ENCODE measurements around the gene PTBP3.

DNA sequence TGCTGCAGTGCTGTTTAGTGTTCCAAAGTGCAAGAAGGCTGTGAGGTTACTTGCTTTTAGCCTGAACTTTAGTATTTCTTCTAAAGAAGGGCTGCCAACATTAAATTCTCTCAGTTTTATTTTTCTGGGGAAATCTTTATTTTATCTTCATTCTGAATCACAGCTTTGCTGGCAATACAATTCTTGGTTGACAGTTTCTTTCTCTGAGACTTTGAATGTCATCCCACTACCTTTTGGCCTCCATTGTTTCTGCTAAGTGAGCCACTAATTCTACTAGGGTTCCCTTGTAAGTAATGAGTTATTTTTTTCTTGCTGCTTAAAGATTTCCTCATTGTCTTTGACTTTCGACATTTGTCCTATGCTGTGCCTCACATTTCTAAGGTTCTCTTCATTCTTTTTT is 126.0 kb downstream of the PTBP3 start:
- TF ChIP-seq ZEB2 (tag by site-specific recombination; IDR thresholded peaks at IDR 0.05) (no peak), ZNF24 (tag by site-specific recombination; IDR thresholded peaks at IDR 0.05) (no peak), SETDB1 (IDR thresholded peaks at IDR 0.05; ENCODE audit: insufficient read length, low read length) (peak; percentile 89), ZNF473 (tag by site-specific recombination; IDR thresholded peaks at IDR 0.05) (no peak), ZNF23 (tag by site-specific recombination; IDR thresholded peaks at IDR 0.05; ENCODE audit: borderline replicate concordance) (no peak)
- TF ChIP-seq, protein P1, sequence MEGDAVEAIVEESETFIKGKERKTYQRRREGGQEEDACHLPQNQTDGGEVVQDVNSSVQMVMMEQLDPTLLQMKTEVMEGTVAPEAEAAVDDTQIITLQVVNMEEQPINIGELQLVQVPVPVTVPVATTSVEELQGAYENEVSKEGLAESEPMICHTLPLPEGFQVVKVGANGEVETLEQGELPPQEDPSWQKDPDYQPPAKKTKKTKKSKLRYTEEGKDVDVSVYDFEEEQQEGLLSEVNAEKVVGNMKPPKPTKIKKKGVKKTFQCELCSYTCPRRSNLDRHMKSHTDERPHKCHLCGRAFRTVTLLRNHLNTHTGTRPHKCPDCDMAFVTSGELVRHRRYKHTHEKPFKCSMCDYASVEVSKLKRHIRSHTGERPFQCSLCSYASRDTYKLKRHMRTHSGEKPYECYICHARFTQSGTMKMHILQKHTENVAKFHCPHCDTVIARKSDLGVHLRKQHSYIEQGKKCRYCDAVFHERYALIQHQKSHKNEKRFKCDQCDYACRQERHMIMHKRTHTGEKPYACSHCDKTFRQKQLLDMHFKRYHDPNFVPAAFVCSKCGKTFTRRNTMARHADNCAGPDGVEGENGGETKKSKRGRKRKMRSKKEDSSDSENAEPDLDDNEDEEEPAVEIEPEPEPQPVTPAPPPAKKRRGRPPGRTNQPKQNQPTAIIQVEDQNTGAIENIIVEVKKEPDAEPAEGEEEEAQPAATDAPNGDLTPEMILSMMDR (tag by site-specific recombination; IDR thresholded peaks at IDR 0.05): no peak
- TF ChIP-seq, protein P2, sequence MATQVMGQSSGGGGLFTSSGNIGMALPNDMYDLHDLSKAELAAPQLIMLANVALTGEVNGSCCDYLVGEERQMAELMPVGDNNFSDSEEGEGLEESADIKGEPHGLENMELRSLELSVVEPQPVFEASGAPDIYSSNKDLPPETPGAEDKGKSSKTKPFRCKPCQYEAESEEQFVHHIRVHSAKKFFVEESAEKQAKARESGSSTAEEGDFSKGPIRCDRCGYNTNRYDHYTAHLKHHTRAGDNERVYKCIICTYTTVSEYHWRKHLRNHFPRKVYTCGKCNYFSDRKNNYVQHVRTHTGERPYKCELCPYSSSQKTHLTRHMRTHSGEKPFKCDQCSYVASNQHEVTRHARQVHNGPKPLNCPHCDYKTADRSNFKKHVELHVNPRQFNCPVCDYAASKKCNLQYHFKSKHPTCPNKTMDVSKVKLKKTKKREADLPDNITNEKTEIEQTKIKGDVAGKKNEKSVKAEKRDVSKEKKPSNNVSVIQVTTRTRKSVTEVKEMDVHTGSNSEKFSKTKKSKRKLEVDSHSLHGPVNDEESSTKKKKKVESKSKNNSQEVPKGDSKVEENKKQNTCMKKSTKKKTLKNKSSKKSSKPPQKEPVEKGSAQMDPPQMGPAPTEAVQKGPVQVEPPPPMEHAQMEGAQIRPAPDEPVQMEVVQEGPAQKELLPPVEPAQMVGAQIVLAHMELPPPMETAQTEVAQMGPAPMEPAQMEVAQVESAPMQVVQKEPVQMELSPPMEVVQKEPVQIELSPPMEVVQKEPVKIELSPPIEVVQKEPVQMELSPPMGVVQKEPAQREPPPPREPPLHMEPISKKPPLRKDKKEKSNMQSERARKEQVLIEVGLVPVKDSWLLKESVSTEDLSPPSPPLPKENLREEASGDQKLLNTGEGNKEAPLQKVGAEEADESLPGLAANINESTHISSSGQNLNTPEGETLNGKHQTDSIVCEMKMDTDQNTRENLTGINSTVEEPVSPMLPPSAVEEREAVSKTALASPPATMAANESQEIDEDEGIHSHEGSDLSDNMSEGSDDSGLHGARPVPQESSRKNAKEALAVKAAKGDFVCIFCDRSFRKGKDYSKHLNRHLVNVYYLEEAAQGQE (tag by site-specific recombination; IDR thresholded peaks at IDR 0.05): no peak
- TF ChIP-seq, protein P3, sequence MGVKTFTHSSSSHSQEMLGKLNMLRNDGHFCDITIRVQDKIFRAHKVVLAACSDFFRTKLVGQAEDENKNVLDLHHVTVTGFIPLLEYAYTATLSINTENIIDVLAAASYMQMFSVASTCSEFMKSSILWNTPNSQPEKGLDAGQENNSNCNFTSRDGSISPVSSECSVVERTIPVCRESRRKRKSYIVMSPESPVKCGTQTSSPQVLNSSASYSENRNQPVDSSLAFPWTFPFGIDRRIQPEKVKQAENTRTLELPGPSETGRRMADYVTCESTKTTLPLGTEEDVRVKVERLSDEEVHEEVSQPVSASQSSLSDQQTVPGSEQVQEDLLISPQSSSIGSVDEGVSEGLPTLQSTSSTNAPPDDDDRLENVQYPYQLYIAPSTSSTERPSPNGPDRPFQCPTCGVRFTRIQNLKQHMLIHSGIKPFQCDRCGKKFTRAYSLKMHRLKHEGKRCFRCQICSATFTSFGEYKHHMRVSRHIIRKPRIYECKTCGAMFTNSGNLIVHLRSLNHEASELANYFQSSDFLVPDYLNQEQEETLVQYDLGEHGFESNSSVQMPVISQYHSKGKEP (tag by site-specific recombination; IDR thresholded peaks at IDR 0.05): no peak
